Measurements from ENCODE around the gene COMMD3. TPM values are rescaled to one million over a fixed set of nuclear protein-coding genes. Genes with fewer than 3 reads are reported as not detected.

Gene COMMD3
- total and polyA plus RNA-seq, 2 donors (not counting 3 experiments of a cell fraction or from before 2014, with no cell fraction given) = 22.5 to 48.9 TPM

DNA sequence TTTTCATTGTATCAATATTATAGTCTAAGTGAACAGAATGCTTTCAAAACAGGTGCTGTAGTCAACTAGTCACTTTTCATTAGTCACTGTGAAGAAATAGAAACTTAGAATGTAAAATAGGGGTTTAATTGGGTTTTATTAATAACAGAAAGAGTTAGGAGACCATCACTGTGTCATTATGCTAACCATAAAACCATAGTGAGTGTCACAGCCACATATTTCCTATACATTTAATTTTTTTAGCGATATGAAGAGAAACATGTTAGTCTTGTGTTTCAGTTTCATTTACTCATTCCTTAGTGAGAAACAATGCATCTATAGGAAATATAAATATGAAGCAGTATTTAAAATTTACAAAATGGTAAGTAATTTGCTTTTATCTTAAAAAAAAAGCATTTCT lies 51.3 kb downstream of the COMMD3 start:
- H3K9me3 ChIP-seq (replicated peaks; ENCODE audit: control insufficient read depth, insufficient read depth, low read length) = no peaks in the 10 kb centered on the region
- peaks cover 20% of the 10 kb centered on the region for H3K4me1 ChIP-seq (ENCODE audit: control insufficient read depth, extremely low read depth, insufficient read depth, low read length)
- no peaks in the 10 kb centered on the region for H3K27me3 ChIP-seq (ENCODE audit: control insufficient read depth in 2 of 2, insufficient read depth in 2 of 2, low read length in 2 of 2)
- H3K4me3 ChIP-seq (replicated peaks in 1 of 3; ENCODE audit: insufficient read depth in 1 of 3, low read depth in 1 of 3, low read length in 3 of 3) = no peak overlapping the region
- ChIA-PET CTCF (interaction anchor here (0.9 to 1.0 kb wide), 2 partner anchors 12 to 51 kb away, joined by 3 read pairs; no protein-coding TSS in a partner anchor), POLR2A (no interaction called here)
- BruUV-seq (replicated peaks) = no TSS peak
- dilution Hi-C loops (cut with MboI; ENCODE audit: extremely low pct_ligation_motif_present, low sequenced_read_pairs) = no loop called here
- H3K79me2 ChIP-seq (ENCODE audit: control insufficient read depth, insufficient read depth, low read length) = no peaks in the 10 kb centered on the region
- FAIRE-seq = no peak
- H3K27ac ChIP-seq (ENCODE audit: insufficient read depth, low read depth, low read length) = no peak overlapping the region
- H3K9ac ChIP-seq (replicated peaks; ENCODE audit: extremely low read depth, insufficient read depth, low read length) = no peak overlapping the region
- no peaks in the 10 kb centered on the region for H3K36me3 ChIP-seq (ENCODE audit: control insufficient read depth in 2 of 2, extremely low read depth in 1 of 2, insufficient read depth in 2 of 2, low read length in 2 of 2)
- TF ChIP-seq MYC (IDR thresholded peaks at IDR 0.05; ENCODE audit: low read depth, low read length) (no peak), POLR2A (IDR thresholded peaks at IDR 0.05; ENCODE audit: low read depth, low read length) (no peak), GATA2 (IDR thresholded peaks at IDR 0.05; ENCODE audit: insufficient read depth, insufficient read length, low read depth, low read length) (no peak), JUN (IDR thresholded peaks at IDR 0.05; ENCODE audit: borderline replicate concordance, insufficient read depth, insufficient read length, low read depth) (no peak), FOS (IDR thresholded peaks at IDR 0.05; ENCODE audit: borderline replicate concordance, insufficient read depth, low read length) (no peak), MAX (IDR thresholded peaks at IDR 0.05; ENCODE audit: insufficient read depth, insufficient read length) (no peak), EZH2 (IDR thresholded peaks at IDR 0.05; ENCODE audit: borderline replicate concordance, low read depth, low read length, severe bottlenecking) (no peak), POLR2AphosphoS5 (IDR thresholded peaks at IDR 0.05; ENCODE audit: insufficient read depth, low read depth, low read length) (no peak)
- TF ChIP-seq, protein P1, sequence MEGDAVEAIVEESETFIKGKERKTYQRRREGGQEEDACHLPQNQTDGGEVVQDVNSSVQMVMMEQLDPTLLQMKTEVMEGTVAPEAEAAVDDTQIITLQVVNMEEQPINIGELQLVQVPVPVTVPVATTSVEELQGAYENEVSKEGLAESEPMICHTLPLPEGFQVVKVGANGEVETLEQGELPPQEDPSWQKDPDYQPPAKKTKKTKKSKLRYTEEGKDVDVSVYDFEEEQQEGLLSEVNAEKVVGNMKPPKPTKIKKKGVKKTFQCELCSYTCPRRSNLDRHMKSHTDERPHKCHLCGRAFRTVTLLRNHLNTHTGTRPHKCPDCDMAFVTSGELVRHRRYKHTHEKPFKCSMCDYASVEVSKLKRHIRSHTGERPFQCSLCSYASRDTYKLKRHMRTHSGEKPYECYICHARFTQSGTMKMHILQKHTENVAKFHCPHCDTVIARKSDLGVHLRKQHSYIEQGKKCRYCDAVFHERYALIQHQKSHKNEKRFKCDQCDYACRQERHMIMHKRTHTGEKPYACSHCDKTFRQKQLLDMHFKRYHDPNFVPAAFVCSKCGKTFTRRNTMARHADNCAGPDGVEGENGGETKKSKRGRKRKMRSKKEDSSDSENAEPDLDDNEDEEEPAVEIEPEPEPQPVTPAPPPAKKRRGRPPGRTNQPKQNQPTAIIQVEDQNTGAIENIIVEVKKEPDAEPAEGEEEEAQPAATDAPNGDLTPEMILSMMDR (IDR thresholded peaks at IDR 0.05; ENCODE audit: extremely low read depth in 1 of 2, insufficient read depth in 1 of 2, low read depth in 1 of 2, low read length in 2 of 2) = no peak
- no peaks in the 10 kb centered on the region for H3K9me1 ChIP-seq (replicated peaks; ENCODE audit: control insufficient read depth, extremely low read depth, insufficient read depth, low read length)
- no peak for DNase-seq (ENCODE audit: low read depth, low spot score)
- no peak overlapping the region for H2AFZ ChIP-seq (ENCODE audit: low read depth, low read length)
- no peak overlapping the region for H3K4me2 ChIP-seq (ENCODE audit: insufficient read depth, low read length)
- intact Hi-C loops (cut with micrococcal nuclease) = no loop called here
- no peaks in the 10 kb centered on the region for H4K20me1 ChIP-seq (replicated peaks; ENCODE audit: control insufficient read depth, extremely low read depth, insufficient read depth, low read length)

Data from endothelial cell of umbilical vein (primary cell).